HG02623 (cell line): ENCODE results near the gene OGT.
"Not testable (repeated sequence)": the region's sequence is repeated elsewhere in the genome, so short reads cannot be mapped to it uniquely, and the experiment has no call there.

Experiments
- ATAC-seq: cut with Tn5 transposase; IDR thresholded peaks from one replicate; pipeline ENCODE4 v1.9.1; 2021; ENCODE audit warnings: moderate library complexity; ENCODE audit not compliant: unreplicated experiment

The OGT gene

GRCh38 chrX:71537743-71538142 lies 4.8 kb downstream of the OGT start:
- ATAC-seq, result no peak

- ATAC-seq, result peak; percentile 16
Measured at GRCh38 chrX:71540801-71541200, 7.9 kb downstream of the OGT start.

DNA sequence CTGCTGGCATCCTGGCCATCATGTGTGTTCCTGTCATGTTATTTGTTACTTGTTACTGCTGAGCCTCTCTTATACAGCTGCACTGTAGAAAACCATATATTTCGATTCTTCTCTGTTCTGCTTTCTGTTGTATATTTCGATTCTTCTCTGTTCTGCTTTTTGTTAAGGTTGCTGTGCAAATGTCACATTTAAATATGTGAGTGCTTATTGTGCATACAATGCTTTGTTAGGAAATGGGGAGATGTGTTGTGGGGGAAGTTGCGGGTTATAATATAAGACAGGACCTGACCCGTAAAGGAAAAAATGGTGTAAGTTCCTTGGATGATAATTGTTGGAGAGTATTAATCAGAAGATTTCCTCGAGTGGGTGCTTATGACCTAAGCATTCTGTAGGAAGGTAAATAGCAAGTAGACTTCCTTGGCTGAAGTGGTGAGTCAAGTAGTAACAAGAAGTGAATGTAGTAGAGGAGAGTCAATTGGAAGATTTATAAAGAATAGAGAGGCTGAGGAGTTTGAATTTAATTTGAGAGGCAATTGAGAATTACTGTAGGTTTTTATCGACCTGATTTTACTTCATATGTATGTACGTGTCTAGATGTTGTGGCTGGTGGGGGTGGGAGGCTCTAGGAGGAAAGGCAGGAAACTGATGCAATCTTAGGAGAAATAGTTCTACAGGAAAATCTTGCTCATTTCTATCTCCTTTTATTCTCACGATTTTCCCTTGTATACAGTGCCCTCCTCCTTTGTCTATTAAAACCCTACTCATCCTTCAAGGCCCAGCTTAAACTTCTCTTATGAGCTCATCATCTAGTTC lies 8.5 kb downstream of the OGT start:
- ATAC-seq, result peak; percentile 78

GRCh38 chrX:71542411-71542810 lies 9.5 kb downstream of the OGT start:
- no peak for ATAC-seq

- ATAC-seq, result no peak
Measured at GRCh38 chrX:71542825-71543224, 9.9 kb downstream of the OGT start.

GRCh38 chrX:71543316-71543715 lies 10.4 kb downstream of the OGT start:
- no peak for ATAC-seq

GRCh38 chrX:71545364-71545763 lies 12.5 kb downstream of the OGT start:
- no peak for ATAC-seq

GRCh38 chrX:71546879-71547278 lies 14.0 kb downstream of the OGT start:
- no peak for ATAC-seq

DNA sequence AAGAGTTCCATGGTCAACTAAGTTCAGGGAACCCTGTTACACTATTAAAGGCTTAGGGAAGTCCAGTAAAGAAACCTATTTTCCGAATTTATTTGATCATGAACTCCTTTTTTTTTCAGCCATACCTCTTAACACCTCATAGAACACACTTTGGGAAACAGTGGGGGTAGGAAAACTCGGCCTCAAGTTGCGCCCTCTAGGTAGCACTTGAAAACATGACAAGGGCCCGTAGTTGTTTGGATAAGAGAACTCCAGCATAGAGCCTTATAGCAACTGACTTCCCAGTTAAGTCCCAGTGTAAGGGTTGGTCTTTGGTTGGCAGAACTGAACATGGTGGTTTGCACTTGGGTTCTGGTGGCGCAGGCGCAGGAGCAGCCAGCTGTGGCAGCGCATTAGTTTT lies 14.4 kb downstream of the OGT start:
- ATAC-seq, result no peak

GRCh38 chrX:71549986-71550385 lies 17.1 kb downstream of the OGT start:
- ATAC-seq, result no peak

GRCh38 chrX:71550578-71550977 lies 17.7 kb downstream of the OGT start:
- no peak for ATAC-seq

- no peak for ATAC-seq
Measured at GRCh38 chrX:71556036-71556435, 23.1 kb downstream of the OGT start.

- ATAC-seq, result no peak
Measured at GRCh38 chrX:71558920-71559319, 26.0 kb downstream of the OGT start.

DNA sequence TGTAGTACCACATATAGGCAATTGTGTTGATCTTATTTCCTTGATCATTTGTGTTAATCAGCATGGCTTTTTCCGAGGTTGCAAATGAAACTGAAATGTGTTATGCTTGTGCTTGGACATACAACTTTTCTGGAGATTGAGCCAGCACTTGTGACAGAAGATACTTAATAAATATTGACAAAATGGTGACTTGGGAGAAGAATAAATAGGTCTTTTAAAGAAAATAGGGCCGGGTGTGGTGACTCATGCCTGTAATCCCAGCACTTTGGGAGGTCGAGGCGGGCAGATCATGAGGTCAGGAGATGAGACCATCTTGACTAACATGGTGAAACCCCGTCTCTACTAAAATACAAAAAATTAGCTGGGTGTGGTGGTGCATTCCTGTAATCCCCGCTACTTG lies 26.9 kb downstream of the OGT start:
- ATAC-seq, result not testable (repeated sequence)

- no peak for ATAC-seq
Measured at GRCh38 chrX:71563921-71564320, 31.0 kb downstream of the OGT start.

GRCh38 chrX:71565474-71566041 lies 32.7 kb downstream of the OGT start:
- no peak for ATAC-seq

- ATAC-seq, result not testable (repeated sequence)
Measured at GRCh38 chrX:71571390-71571789, 38.5 kb downstream of the OGT start.

DNA sequence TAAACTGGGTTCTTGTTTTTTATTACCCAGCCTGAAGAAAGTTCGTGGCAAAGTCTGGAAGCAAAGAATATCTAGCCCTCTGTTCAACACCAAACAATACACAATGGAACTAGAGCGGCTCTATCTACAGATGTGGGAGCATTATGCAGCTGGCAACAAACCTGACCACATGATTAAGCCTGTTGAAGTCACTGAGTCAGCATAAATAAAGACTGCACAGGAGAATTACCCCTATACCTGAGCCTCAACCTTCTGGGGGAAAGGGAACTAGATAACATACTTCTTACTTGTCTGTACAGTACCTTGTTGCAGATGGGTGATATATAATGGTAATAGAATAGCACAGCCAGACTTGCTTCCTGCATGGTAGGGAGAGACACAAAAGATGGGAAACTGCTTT lies 40.7 kb downstream of the OGT start:
- ATAC-seq, result no peak

DNA sequence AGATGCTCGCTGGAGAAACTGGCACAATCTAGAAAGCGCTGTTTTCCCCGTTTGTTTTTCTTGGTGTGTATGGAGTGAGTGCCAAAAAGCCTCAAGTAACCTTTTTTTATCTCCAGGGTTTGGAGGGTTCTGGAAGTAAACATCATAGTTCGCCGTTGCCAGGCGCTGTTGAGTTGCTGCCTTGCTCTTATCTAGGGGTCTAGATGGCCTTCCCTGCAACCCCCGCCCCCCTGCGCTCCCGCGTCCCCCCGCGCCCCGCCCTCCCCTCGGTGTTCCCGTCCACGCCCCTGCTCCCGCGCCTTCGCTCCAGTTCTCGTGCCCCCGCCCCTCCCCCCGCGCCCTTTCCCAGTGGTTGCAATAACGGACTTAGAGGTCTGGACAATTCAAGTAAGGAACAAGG lies 44.8 kb downstream of the OGT start:
- no peak for ATAC-seq

- no peak for ATAC-seq
Measured at GRCh38 chrX:71578253-71579135, 45.6 kb downstream of the OGT start, which contains the start of gene GCNA. Gene GCNA (plus strand): TSS chrX:71578437. CDS start chrX:71580822, 2,385 bp downstream.

GRCh38 chrX:71579136-71579989 lies 46.5 kb downstream of the OGT start:
- ATAC-seq, result no peak
